ENCODE results near the gene KCTD16.

GRCh38 chr5:144481861-144482260 lies 311.2 kb downstream of the KCTD16 start:
- TF ChIP-seq, protein P1, sequence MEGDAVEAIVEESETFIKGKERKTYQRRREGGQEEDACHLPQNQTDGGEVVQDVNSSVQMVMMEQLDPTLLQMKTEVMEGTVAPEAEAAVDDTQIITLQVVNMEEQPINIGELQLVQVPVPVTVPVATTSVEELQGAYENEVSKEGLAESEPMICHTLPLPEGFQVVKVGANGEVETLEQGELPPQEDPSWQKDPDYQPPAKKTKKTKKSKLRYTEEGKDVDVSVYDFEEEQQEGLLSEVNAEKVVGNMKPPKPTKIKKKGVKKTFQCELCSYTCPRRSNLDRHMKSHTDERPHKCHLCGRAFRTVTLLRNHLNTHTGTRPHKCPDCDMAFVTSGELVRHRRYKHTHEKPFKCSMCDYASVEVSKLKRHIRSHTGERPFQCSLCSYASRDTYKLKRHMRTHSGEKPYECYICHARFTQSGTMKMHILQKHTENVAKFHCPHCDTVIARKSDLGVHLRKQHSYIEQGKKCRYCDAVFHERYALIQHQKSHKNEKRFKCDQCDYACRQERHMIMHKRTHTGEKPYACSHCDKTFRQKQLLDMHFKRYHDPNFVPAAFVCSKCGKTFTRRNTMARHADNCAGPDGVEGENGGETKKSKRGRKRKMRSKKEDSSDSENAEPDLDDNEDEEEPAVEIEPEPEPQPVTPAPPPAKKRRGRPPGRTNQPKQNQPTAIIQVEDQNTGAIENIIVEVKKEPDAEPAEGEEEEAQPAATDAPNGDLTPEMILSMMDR (IDR thresholded peaks at IDR 0.05), result no peak
- no peak for TF ChIP-seq POLR2A (IDR thresholded peaks at IDR 0.05)

Measured in right lobe of liver (tissue), 4 donors.